ENCODE data around the gene USP47. TPM values are rescaled to one million over a fixed set of nuclear protein-coding genes. Genes with fewer than 3 reads are reported as not detected.

Gene USP47
- total and polyA plus RNA-seq, 2 of the 13 experiments (the other 11 are each of a cell fraction or from before 2014, with no cell fraction given) = 12.2 to 52.7 TPM

DNA sequence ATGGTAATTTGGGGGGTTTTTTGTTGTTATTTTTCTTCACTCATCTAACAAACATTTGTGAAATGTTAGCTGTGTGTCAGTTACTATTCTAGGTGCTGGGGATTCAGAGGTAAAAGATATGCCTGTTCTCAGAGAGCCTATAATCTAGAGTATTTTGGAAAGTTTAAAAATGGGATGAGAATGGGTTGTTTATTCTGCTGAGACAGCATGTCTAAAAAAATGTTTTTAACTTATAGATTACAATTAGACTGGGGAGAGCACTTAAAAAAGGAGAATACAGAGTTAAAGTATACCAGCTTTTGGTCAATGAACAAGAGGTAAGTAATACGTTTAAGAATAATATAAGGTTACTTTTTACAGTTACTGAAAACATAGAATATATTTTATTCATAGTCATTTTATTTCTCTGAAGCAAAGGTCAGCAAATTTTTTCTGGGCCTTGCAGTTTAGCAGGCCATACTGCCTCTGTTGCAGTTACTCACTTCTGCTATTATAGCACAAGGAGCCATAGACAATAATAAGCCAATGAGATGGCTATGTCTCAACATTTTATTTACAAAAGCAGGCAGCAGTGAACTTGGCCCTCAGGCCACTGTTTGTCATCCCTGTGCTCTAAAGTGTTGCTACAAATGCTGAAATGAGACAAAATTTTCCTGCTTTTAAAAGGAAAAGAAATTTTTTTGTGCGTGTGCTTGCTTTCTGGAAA, 106.6 kb downstream of the USP47 start (continued):
- TF ChIP-seq, protein P1, sequence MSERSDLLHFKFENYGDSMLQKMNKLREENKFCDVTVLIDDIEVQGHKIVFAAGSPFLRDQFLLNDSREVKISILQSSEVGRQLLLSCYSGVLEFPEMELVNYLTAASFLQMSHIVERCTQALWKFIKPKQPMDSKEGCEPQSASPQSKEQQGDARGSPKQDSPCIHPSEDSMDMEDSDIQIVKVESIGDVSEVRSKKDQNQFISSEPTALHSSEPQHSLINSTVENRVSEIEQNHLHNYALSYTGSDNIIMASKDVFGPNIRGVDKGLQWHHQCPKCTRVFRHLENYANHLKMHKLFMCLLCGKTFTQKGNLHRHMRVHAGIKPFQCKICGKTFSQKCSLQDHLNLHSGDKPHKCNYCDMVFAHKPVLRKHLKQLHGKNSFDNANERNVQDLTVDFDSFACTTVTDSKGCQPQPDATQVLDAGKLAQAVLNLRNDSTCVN (CRISPR knock-in tag; IDR thresholded peaks at IDR 0.05; ENCODE audit: borderline replicate concordance) = no peak
- TF ChIP-seq ZNF570 (CRISPR knock-in tag; IDR thresholded peaks at IDR 0.05; ENCODE audit: borderline replicate concordance) (no peak), ZNF430 (CRISPR knock-in tag; IDR thresholded peaks at IDR 0.05) (no peak), RNF2 (conservative IDR thresholded peaks at IDR 0.05; ENCODE audit: low read depth) (no peak), SALL1 (CRISPR knock-in tag; IDR thresholded peaks at IDR 0.05) (no peak), TMF1 (CRISPR knock-in tag; IDR thresholded peaks at IDR 0.05; ENCODE audit: low read depth) (no peak), ZNF333 (CRISPR knock-in tag; IDR thresholded peaks at IDR 0.05; ENCODE audit: borderline replicate concordance) (no peak), ZNF7 (CRISPR knock-in tag; IDR thresholded peaks at IDR 0.05) (peak; percentile 65), ZNF34 (CRISPR knock-in tag; IDR thresholded peaks at IDR 0.05; ENCODE audit: borderline replicate concordance) (no peak), HNRNPUL1 (IDR thresholded peaks at IDR 0.05; ENCODE audit: low read depth, low read length) (no peak), PHF5A (CRISPR knock-in tag; IDR thresholded peaks at IDR 0.05; ENCODE audit: low read depth, unreplicated experiment) (no peak), CC2D1A (CRISPR knock-in tag; IDR thresholded peaks at IDR 0.05) (no peak), ZBTB38 (CRISPR knock-in tag; IDR thresholded peaks at IDR 0.05) (no peak), ZNF879 (CRISPR knock-in tag; IDR thresholded peaks at IDR 0.05) (no peak), ELF1 (CRISPR knock-in tag; IDR thresholded peaks at IDR 0.05) (no peak), ZNF383 (CRISPR knock-in tag; IDR thresholded peaks at IDR 0.05; ENCODE audit: borderline replicate concordance) (no peak), ZNF562 (CRISPR knock-in tag; IDR thresholded peaks at IDR 0.05; ENCODE audit: borderline replicate concordance) (no peak), GATAD2A (CRISPR knock-in tag; IDR thresholded peaks at IDR 0.05) (peak; percentile 28; the same call in 1 of the 2 replicates), ZNF782 (CRISPR knock-in tag; IDR thresholded peaks at IDR 0.05; ENCODE audit: borderline replicate concordance) (no peak), NR2F2 (IDR thresholded peaks at IDR 0.05; ENCODE audit: borderline replicate concordance, low read depth) (no peak)
- TF ChIP-seq, protein P2, sequence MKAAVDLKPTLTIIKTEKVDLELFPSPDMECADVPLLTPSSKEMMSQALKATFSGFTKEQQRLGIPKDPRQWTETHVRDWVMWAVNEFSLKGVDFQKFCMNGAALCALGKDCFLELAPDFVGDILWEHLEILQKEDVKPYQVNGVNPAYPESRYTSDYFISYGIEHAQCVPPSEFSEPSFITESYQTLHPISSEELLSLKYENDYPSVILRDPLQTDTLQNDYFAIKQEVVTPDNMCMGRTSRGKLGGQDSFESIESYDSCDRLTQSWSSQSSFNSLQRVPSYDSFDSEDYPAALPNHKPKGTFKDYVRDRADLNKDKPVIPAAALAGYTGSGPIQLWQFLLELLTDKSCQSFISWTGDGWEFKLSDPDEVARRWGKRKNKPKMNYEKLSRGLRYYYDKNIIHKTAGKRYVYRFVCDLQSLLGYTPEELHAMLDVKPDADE (CRISPR knock-in tag; IDR thresholded peaks at IDR 0.05) = no peak
- TF ChIP-seq, protein P3, sequence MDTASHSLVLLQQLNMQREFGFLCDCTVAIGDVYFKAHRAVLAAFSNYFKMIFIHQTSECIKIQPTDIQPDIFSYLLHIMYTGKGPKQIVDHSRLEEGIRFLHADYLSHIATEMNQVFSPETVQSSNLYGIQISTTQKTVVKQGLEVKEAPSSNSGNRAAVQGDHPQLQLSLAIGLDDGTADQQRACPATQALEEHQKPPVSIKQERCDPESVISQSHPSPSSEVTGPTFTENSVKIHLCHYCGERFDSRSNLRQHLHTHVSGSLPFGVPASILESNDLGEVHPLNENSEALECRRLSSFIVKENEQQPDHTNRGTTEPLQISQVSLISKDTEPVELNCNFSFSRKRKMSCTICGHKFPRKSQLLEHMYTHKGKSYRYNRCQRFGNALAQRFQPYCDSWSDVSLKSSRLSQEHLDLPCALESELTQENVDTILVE (CRISPR knock-in tag; IDR thresholded peaks at IDR 0.05) = no peak
- TF ChIP-seq, protein P4, sequence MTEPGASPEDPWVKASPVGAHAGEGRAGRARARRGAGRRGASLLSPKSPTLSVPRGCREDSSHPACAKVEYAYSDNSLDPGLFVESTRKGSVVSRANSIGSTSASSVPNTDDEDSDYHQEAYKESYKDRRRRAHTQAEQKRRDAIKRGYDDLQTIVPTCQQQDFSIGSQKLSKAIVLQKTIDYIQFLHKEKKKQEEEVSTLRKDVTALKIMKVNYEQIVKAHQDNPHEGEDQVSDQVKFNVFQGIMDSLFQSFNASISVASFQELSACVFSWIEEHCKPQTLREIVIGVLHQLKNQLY (CRISPR knock-in tag; IDR thresholded peaks at IDR 0.05) = no peak
- TF ChIP-seq, protein P5, sequence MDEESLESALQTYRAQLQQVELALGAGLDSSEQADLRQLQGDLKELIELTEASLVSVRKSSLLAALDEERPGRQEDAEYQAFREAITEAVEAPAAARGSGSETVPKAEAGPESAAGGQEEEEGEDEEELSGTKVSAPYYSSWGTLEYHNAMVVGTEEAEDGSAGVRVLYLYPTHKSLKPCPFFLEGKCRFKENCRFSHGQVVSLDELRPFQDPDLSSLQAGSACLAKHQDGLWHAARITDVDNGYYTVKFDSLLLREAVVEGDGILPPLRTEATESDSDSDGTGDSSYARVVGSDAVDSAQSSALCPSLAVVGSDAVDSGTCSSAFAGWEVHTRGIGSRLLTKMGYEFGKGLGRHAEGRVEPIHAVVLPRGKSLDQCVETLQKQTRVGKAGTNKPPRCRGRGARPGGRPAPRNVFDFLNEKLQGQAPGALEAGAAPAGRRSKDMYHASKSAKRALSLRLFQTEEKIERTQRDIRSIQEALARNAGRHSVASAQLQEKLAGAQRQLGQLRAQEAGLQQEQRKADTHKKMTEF (CRISPR knock-in tag; IDR thresholded peaks at IDR 0.05) = no peak
- TF ChIP-seq, protein P6, sequence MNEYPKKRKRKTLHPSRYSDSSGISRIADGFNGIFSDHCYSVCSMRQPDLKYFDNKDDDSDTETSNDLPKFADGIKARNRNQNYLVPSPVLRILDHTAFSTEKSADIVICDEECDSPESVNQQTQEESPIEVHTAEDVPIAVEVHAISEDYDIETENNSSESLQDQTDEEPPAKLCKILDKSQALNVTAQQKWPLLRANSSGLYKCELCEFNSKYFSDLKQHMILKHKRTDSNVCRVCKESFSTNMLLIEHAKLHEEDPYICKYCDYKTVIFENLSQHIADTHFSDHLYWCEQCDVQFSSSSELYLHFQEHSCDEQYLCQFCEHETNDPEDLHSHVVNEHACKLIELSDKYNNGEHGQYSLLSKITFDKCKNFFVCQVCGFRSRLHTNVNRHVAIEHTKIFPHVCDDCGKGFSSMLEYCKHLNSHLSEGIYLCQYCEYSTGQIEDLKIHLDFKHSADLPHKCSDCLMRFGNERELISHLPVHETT (CRISPR knock-in tag; conservative IDR thresholded peaks at IDR 0.05) = no peak
